WTC11 (cell line): ENCODE results near the gene FEM1B. TPM values are rescaled to one million over a fixed set of nuclear protein-coding genes. Genes with fewer than 3 reads are reported as not detected.

Experiments used
- AR ChIP-seq: fragments of 250-450 bp; sonication (Bioruptor Pico); IDR thresholded peaks from 2 replicates; pipeline ENCODE4 v1.9.0; 2021; ENCODE audit warnings: mild to moderate bottlenecking
- CDX4 ChIP-seq: fragments of 250-450 bp; sonication (Bioruptor Pico); IDR thresholded peaks from 2 replicates; pipeline ENCODE4 v1.9.0; 2021; ENCODE audit warnings: moderate library complexity, mild to moderate bottlenecking, inconsistent platforms, borderline replicate concordance
- E2F4 ChIP-seq: sonication (generic); formaldehyde crosslinking; IDR thresholded peaks from 2 replicates; pipeline ENCODE4 v1.8.1; 2022; ENCODE audit warnings: low read depth, mild to moderate bottlenecking, moderate library complexity, missing genetic modification reagents, borderline replicate concordance
- ELF4 ChIP-seq: sonication (generic); formaldehyde crosslinking; IDR thresholded peaks from 2 replicates; pipeline ENCODE4 v1.8.1; 2022; ENCODE audit warnings: low read depth, mild to moderate bottlenecking, moderate library complexity, missing genetic modification reagents
- ETV6 ChIP-seq: sonication (generic); formaldehyde crosslinking; IDR thresholded peaks from 2 replicates; pipeline ENCODE4 v1.8.1; 2022; ENCODE audit warnings: mild to moderate bottlenecking, missing genetic modification reagents
- FOXK1 ChIP-seq: sonication (generic); formaldehyde crosslinking; IDR thresholded peaks from 2 replicates; pipeline ENCODE4 v1.8.0; 2022; ENCODE audit warnings: mild to moderate bottlenecking, moderate library complexity, missing genetic modification reagents
- FOXP4 ChIP-seq: sonication (generic); formaldehyde crosslinking; IDR thresholded peaks from 2 replicates; pipeline ENCODE4 v1.8.0; 2022; ENCODE audit warnings: mild to moderate bottlenecking, missing genetic modification reagents
- IRF1 ChIP-seq: sonication (generic); formaldehyde crosslinking; IDR thresholded peaks from 2 replicates; pipeline ENCODE4 v1.8.0; 2023; ENCODE audit warnings: missing genetic modification reagents
- KAT7 ChIP-seq: sonication (generic); formaldehyde crosslinking; IDR thresholded peaks from 2 replicates; pipeline ENCODE4 v1.8.1; 2023; ENCODE audit warnings: missing genetic modification reagents, mild to moderate bottlenecking, borderline replicate concordance
- MAX ChIP-seq: sonication (generic); formaldehyde crosslinking; IDR thresholded peaks from 2 replicates; pipeline ENCODE4 v1.8.0; 2022; ENCODE audit warnings: mild to moderate bottlenecking, missing genetic modification reagents
- MYBL2 ChIP-seq: sonication (generic); formaldehyde crosslinking; IDR thresholded peaks from 2 replicates; pipeline ENCODE4 v1.8.1; 2023; ENCODE audit warnings: mild to moderate bottlenecking, moderate library complexity, missing genetic modification reagents
- NFE2L1 ChIP-seq: sonication (generic); formaldehyde crosslinking; IDR thresholded peaks from 2 replicates; pipeline ENCODE4 v1.8.1; 2023; ENCODE audit warnings: missing genetic modification reagents
- NFYB ChIP-seq: sonication (generic); formaldehyde crosslinking; conservative IDR thresholded peaks from 2 replicates; pipeline ENCODE4 v1.8.0; 2022; ENCODE audit warnings: low read depth, missing genetic modification reagents
- NR3C1 ChIP-seq: sonication (generic); formaldehyde crosslinking; conservative IDR thresholded peaks from 2 replicates; pipeline ENCODE4 v1.8.1; 2023; ENCODE audit warnings: low read depth, mild to moderate bottlenecking, missing genetic modification reagents
- PREB ChIP-seq: sonication (generic); formaldehyde crosslinking; IDR thresholded peaks from 2 replicates; pipeline ENCODE4 v1.8.1; 2022; ENCODE audit warnings: mild to moderate bottlenecking, missing genetic modification reagents, moderate library complexity, borderline replicate concordance
- RELA ChIP-seq: sonication (generic); formaldehyde crosslinking; IDR thresholded peaks from 2 replicates; pipeline ENCODE4 v1.8.1; 2022; ENCODE audit warnings: missing genetic modification reagents, mild to moderate bottlenecking, borderline replicate concordance
- SMAD3 ChIP-seq: sonication (generic); formaldehyde crosslinking; IDR thresholded peaks from 2 replicates; pipeline ENCODE4 v1.8.0; 2022; ENCODE audit warnings: missing genetic modification reagents, mild to moderate bottlenecking, borderline replicate concordance
- SMAD4 ChIP-seq: sonication (generic); formaldehyde crosslinking; IDR thresholded peaks from 2 replicates; pipeline ENCODE4 v1.8.0; 2022; ENCODE audit warnings: mild to moderate bottlenecking, missing genetic modification reagents
- SP1 ChIP-seq: sonication (generic); formaldehyde crosslinking; conservative IDR thresholded peaks from 2 replicates; pipeline ENCODE4 v1.8.1; 2022; ENCODE audit warnings: missing genetic modification reagents
- TP53 ChIP-seq: sonication (generic); formaldehyde crosslinking; IDR thresholded peaks from 2 replicates; pipeline ENCODE4 v1.8.1; 2023; ENCODE audit warnings: mild to moderate bottlenecking, missing genetic modification reagents
- USF2 ChIP-seq: sonication (generic); formaldehyde crosslinking; IDR thresholded peaks from 2 replicates; pipeline ENCODE4 v1.8.1; 2023; ENCODE audit warnings: mild to moderate bottlenecking, missing genetic modification reagents, moderate library complexity
- ZNF671 ChIP-seq: fragments of 250-450 bp; sonication (Bioruptor Pico); IDR thresholded peaks from 2 replicates; pipeline ENCODE4 v1.8.0; 2021; ENCODE audit warnings: mild to moderate bottlenecking
- ZSCAN18 ChIP-seq: fragments of 250-450 bp; sonication (Bioruptor Pico); IDR thresholded peaks from 2 replicates; pipeline ENCODE4 v2.1.2; 2022; ENCODE audit warnings: mild to moderate bottlenecking, moderate library complexity
- total RNA-seq: library from RNA; stranded (reverse); gene quantifications from 3 replicates; pipeline ENCODE4 v1.2.3, GENCODE V29; 2021

The FEM1B gene
- total RNA-seq, 1 experiment from 2014 or later = 64.8 TPM

- TF ChIP-seq IRF1 (peak; percentile 52; the same call in 1 of the 2 replicates), PREB (CRISPR knock-in tag) (no peak), SP1 (CRISPR knock-in tag) (peak; percentile 85), FOXK1 (CRISPR knock-in tag) (peak; percentile 72; the same call in 1 of the 2 replicates), TP53 (CRISPR knock-in tag) (peak; percentile 83; the same call in 1 of the 2 replicates), ELF4 (0 out of 2 replicates have a peak, but pooled peaks have one; percentile 49), AR (CRISPR knock-in tag) (no peak), ZNF671 (CRISPR knock-in tag) (no peak), NFE2L1 (CRISPR knock-in tag) (peak; percentile 8; the same call in 1 of the 2 replicates), SMAD4 (CRISPR knock-in tag) (peak; percentile 41; the same call in 1 of the 2 replicates), MAX (CRISPR knock-in tag) (peak; percentile 84), KAT7 (CRISPR knock-in tag) (peak; percentile 93), CDX4 (CRISPR knock-in tag) (no peak), FOXP4 (CRISPR knock-in tag) (peak; percentile 50; the same call in 1 of the 2 replicates), E2F4 (CRISPR knock-in tag) (peak; percentile 66; the same call in 1 of the 2 replicates), NR3C1 (CRISPR knock-in tag) (no peak), ETV6 (CRISPR knock-in tag) (peak; percentile 84), USF2 (CRISPR knock-in tag) (peak; percentile 54; the same call in 1 of the 2 replicates), NFYB (CRISPR knock-in tag) (0 out of 2 replicates have a peak, but pooled peaks have one; percentile 14), SMAD3 (CRISPR knock-in tag) (0 out of 2 replicates have a peak, but pooled peaks have one; percentile 68), RELA (CRISPR knock-in tag) (peak; percentile 20; the same call in 1 of the 2 replicates), MYBL2 (CRISPR knock-in tag) (peak; percentile 73), ZSCAN18 (CRISPR knock-in tag) (no peak)
These were observed at the start of gene FEM1B (continued) for GRCh38 chr15:68277603-68278344.
